Measurements from ENCODE around the gene TRPV5.

DNA sequence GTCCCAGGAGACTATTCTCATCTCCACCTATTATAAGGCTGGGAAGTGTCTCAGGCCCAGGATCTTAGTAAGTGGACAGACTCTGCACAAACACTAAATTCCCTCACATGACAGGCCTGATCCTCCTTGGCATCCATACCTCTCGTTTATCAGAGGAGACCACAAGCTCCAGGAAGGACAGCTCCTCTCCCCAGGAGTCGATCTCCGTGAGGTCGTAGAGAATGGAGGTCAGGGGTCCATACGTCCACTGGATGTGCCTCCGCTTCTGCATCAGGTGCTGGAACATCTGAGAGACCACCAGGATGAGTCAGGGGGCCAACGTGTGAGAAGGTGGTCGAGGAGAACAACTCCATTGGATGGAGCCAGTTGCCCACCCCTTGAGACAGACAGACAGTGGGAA, 5.6 kb downstream of the TRPV5 start:
- TF ChIP-seq TAF1 (conservative IDR thresholded peaks at IDR 0.05) = no peak
- TF ChIP-seq, protein P1, sequence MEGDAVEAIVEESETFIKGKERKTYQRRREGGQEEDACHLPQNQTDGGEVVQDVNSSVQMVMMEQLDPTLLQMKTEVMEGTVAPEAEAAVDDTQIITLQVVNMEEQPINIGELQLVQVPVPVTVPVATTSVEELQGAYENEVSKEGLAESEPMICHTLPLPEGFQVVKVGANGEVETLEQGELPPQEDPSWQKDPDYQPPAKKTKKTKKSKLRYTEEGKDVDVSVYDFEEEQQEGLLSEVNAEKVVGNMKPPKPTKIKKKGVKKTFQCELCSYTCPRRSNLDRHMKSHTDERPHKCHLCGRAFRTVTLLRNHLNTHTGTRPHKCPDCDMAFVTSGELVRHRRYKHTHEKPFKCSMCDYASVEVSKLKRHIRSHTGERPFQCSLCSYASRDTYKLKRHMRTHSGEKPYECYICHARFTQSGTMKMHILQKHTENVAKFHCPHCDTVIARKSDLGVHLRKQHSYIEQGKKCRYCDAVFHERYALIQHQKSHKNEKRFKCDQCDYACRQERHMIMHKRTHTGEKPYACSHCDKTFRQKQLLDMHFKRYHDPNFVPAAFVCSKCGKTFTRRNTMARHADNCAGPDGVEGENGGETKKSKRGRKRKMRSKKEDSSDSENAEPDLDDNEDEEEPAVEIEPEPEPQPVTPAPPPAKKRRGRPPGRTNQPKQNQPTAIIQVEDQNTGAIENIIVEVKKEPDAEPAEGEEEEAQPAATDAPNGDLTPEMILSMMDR (IDR thresholded peaks at IDR 0.05; ENCODE audit: low read depth, low read length, missing input control) = no peak
- TF ChIP-seq JUND (IDR thresholded peaks at IDR 0.05) = no peak
- no peak for TF ChIP-seq GABPA (IDR thresholded peaks at IDR 0.05 in 1 of 2, conservative IDR thresholded peaks at IDR 0.05 in 1 of 2)
- TF ChIP-seq, protein P2, sequence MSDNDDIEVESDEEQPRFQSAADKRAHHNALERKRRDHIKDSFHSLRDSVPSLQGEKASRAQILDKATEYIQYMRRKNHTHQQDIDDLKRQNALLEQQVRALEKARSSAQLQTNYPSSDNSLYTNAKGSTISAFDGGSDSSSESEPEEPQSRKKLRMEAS (IDR thresholded peaks at IDR 0.05) = no peak
- TF ChIP-seq FOXA2 (IDR thresholded peaks at IDR 0.05) = no peak
- no peak for TF ChIP-seq RAD21 (IDR thresholded peaks at IDR 0.05)
- TF ChIP-seq YY1 (IDR thresholded peaks at IDR 0.05) = no peak
- TF ChIP-seq SP1 (IDR thresholded peaks at IDR 0.05) = no peak
- TF ChIP-seq REST (IDR thresholded peaks at IDR 0.05) = no peak
- no peak for TF ChIP-seq ATF3 (IDR thresholded peaks at IDR 0.05)
- TF ChIP-seq ZBTB33 (IDR thresholded peaks at IDR 0.05) = no peak

All from liver (tissue), 3 donors.